Heart left ventricle (tissue), 13 donors: ENCODE measurements around the gene RAB19.

Source experiments
- CTCF ChIP-seq, 12 donors: fragments of 200-600 bp; sonication (generic) in 4 of 12; IDR thresholded peaks; one replicate each; pipeline versions ENCODE4 v1.5.0 to v1.8.0; 2018 to 2022; ENCODE audit warnings: antibody characterized with exemption in 12 of 12, mild to moderate bottlenecking in 5 of 12
- POLR2A ChIP-seq, 2 donors: fragments of 450-650 bp; IDR thresholded peaks; one replicate each; pipeline ENCODE4 v1.6.1; 2017; ENCODE audit warnings: antibody characterized with exemption in 2 of 2, mild to moderate bottlenecking in 2 of 2, moderate library complexity in 2 of 2
- donor health status: ischemic (EF 13 %, LVEDD 7.1; RV severe dilation, severe dysfunction).
- donor health status: DM: no; HTN: yes; CAD: no.
- donor health status: DM: no; HTN: no; CAD: no.
- donor health status: ischemic (EF 25% LVEDD 6.9; RV normal size, moderate dysfunction).
- donor health status: ischemic (EF 25% LVEDD 5.7; RV mildly dilated, moderate dysfunction).
- donor health status: ischemic (EF 35%, LVEDD 5.7; RV mildly dilated, moderate dysfunction).
- donor health status: nonischemic (EF 11% LVEDD 7.7; RV severe dilation, severe dysfunction).
- donor health status: DM: yes; HTN: yes; CAD: no.
- donor health status: PGD.
- donor health status: ischemic (EF 29% LVEDD 5.4; RV normal size, mild dysfunction).
- donor health status: nonischemic (EF 23%, LVEDD 6.1; RV moderate dilation, normal function).

- TF ChIP-seq CTCF (IDR thresholded peaks at IDR 0.05) = no peak
- TF ChIP-seq POLR2A (IDR thresholded peaks at IDR 0.05) = no peak
Measured at GRCh38 chr7:140463111-140463510, 59.3 kb downstream of the RAB19 start.
